ENCODE results near the gene PDSS2. TPM values are rescaled to one million over a fixed set of nuclear protein-coding genes. Genes with fewer than 3 reads are reported as not detected.

The PDSS2 gene
- total and polyA plus RNA-seq, 9 of the 15 experiments (the other 6 are each of a cell fraction or from before 2014, with no cell fraction given) = 5.8 to 21.1 (median 12.0) TPM

DNA sequence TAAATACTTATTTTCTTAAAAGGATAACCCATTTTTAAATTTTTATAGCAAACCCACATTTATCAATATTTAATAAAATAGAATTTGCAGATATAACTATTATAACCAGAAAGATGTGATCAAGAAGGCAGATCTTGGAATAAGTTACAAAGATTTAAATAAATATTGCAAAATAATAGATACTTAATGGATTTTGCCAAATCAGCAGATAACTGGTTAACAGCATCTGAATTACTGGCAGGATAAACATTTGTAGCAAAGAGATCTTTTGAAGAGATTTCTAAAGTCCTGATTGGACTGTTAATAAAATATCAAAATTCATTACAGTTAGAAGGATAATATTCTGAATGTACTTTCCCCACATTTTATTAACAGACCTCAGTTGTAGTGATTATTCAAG, 144.2 kb downstream of the PDSS2 start:
- no peak overlapping the region for H3K4me3 ChIP-seq
- intact Hi-C loops (cut with micrococcal nuclease) = loop anchor here (5.0 kb wide), 1 partner anchor 128 kb away; no protein-coding TSS in a partner anchor
- CTCF ChIA-PET (ENCODE audit: low intra/inter-chr PET ratio) = no interaction called here

More for the DNA sequence above, 144.2 kb downstream of the PDSS2 start:
- no peak for TF ChIP-seq ZNF77 (CRISPR knock-in tag; IDR thresholded peaks at IDR 0.05)
- TF ChIP-seq MAFF (IDR thresholded peaks at IDR 0.05; ENCODE audit: low read length) = peak; percentile 60
- TF ChIP-seq, protein P1, sequence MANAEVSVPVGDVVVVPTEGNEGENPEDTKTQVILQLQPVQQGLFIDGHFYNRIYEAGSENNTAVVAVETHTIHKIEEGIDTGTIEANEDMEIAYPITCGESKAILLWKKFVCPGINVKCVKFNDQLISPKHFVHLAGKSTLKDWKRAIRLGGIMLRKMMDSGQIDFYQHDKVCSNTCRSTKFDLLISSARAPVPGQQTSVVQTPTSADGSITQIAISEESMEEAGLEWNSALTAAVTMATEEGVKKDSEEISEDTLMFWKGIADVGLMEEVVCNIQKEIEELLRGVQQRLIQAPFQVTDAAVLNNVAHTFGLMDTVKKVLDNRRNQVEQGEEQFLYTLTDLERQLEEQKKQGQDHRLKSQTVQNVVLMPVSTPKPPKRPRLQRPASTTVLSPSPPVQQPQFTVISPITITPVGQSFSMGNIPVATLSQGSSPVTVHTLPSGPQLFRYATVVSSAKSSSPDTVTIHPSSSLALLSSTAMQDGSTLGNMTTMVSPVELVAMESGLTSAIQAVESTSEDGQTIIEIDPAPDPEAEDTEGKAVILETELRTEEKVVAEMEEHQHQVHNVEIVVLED (CRISPR knock-in tag; IDR thresholded peaks at IDR 0.05) = no peak
- no peak for TF ChIP-seq ZNF75A (CRISPR knock-in tag; IDR thresholded peaks at IDR 0.05)
- peak; percentile 78 for TF ChIP-seq ZNF316 (IDR thresholded peaks at IDR 0.05)
- TF ChIP-seq C11orf30 (IDR thresholded peaks at IDR 0.05; ENCODE audit: low read depth) = peak; percentile 64
- TF ChIP-seq RFX5 (IDR thresholded peaks at IDR 0.05; ENCODE audit: low read depth, low read length) = no peak
- peak; percentile 36 for TF ChIP-seq MAFG (tag; conservative IDR thresholded peaks at IDR 0.05)
- peak; percentile 53; the same call in 1 of the 2 replicates for TF ChIP-seq MAFK (IDR thresholded peaks at IDR 0.05; ENCODE audit: low read length)
- TF ChIP-seq, protein P2, sequence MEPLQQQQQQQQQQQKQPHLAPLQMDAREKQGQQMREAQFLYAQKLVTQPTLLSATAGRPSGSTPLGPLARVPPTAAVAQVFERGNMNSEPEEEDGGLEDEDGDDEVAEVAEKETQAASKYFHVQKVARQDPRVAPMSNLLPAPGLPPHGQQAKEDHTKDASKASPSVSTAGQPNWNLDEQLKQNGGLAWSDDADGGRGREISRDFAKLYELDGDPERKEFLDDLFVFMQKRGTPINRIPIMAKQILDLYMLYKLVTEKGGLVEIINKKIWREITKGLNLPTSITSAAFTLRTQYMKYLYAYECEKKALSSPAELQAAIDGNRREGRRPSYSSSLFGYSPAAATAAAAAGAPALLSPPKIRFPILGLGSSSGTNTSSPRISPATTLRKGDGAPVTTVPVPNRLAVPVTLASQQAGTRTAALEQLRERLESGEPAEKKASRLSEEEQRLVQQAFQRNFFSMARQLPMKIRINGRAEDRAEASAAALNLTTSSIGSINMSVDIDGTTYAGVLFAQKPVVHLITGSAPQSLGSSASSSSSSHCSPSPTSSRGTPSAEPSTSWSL (CRISPR knock-in tag; IDR thresholded peaks at IDR 0.05; ENCODE audit: borderline replicate concordance) = no peak
- no peak for TF ChIP-seq DNMT1 (IDR thresholded peaks at IDR 0.05)
- TF ChIP-seq SAP30 (IDR thresholded peaks at IDR 0.05; ENCODE audit: borderline replicate concordance, insufficient read depth, low read depth, low read length, poor library complexity, severe bottlenecking) = no peak
- TF ChIP-seq TBP (optimal IDR thresholded peaks at IDR 0.05; ENCODE audit: low read depth, low read length) = no peak
- Histone ChIP-seq H3K9ac (ENCODE audit: insufficient read depth in 1 of 2, low read depth in 2 of 2, low read length in 2 of 2) (no peak overlapping the region), H3K4me2 (ENCODE audit: insufficient read depth, low read length) (no peak overlapping the region), H4K20me1 (replicated peaks; ENCODE audit: control insufficient read depth, insufficient read depth, low read length) (no peaks in the 10 kb centered on the region), H3K27me3 (ENCODE audit: control insufficient read depth in 2 of 2, insufficient read depth in 2 of 2, low read length in 2 of 2) (no peaks in the 10 kb centered on the region), H3K36me3 (ENCODE audit: control insufficient read depth, insufficient read depth, low read length) (no peaks in the 10 kb centered on the region), H3K79me2 (ENCODE audit: control insufficient read depth, insufficient read depth, low read length) (no peaks in the 10 kb centered on the region), H3K4me1 (replicated peaks in 1 of 2; ENCODE audit: control insufficient read depth in 2 of 2, insufficient read depth in 2 of 2, low read length in 2 of 2) (no peaks in the 10 kb centered on the region), H3K9me1 (ENCODE audit: control insufficient read depth, insufficient read depth, low read length) (no peaks in the 10 kb centered on the region), H3K27ac (ENCODE audit: extremely low read depth, low read depth, low read length) (no peak overlapping the region), H2AFZ (ENCODE audit: low read depth, low read length) (no peak overlapping the region), H3K9me3 (replicated peaks; ENCODE audit: control insufficient read depth, insufficient read depth, low read depth, low read length) (no peaks in the 10 kb centered on the region)
- ATAC-seq (no peak), FAIRE-seq (no peak), DNase-seq (ENCODE audit: extremely low read depth in 1 of 4, low spot score in 3 of 4) (no peak)
- no TSS peak for BruUV-seq (replicated peaks)
- POLR2A ChIA-PET = no interaction called here
- in situ Hi-C loops (cut with MboI) = no loop called here
